GM18519 (cell line): ENCODE measurements around the gene CCDC9B.
A peak's percentile ranks its signal among the peaks of the same experiment; 100 is the strongest.

Experiments used
- ATAC-seq: cut with Tn5 transposase; IDR thresholded peaks from one replicate; pipeline ENCODE4 v1.9.1; 2021; ENCODE audit warnings: mild to moderate bottlenecking, moderate library complexity; ENCODE audit not compliant: unreplicated experiment, low FRiP score

CCDC9B gene

GRCh38 chr15:40331637-40332036 lies 9.1 kb downstream of the CCDC9B start:
- no peak for ATAC-seq

GRCh38 chr15:40331026-40331425 lies 9.7 kb downstream of the CCDC9B start:
- ATAC-seq = no peak

GRCh38 chr15:40330368-40330836 lies 10.3 kb downstream of the CCDC9B start:
- ATAC-seq = no peak

GRCh38 chr15:40329804-40330203 lies 10.9 kb downstream of the CCDC9B start:
- no peak for ATAC-seq

- no peak for ATAC-seq
Observed at GRCh38 chr15:40328751-40329150, 12.0 kb downstream of the CCDC9B start.

- ATAC-seq = no peak
Observed at GRCh38 chr15:40328176-40328575, 12.6 kb downstream of the CCDC9B start.

GRCh38 chr15:40327457-40327856 lies 13.3 kb downstream of the CCDC9B start:
- no peak for ATAC-seq

- no peak for ATAC-seq
Observed at GRCh38 chr15:40325700-40326099, 15.0 kb downstream of the CCDC9B start.

GRCh38 chr15:40325188-40325587 lies 15.6 kb downstream of the CCDC9B start:
- ATAC-seq = no peak

GRCh38 chr15:40323953-40324937 lies 16.5 kb downstream of the CCDC9B start:
- no peak for ATAC-seq

- ATAC-seq = peak; percentile 83
Observed at GRCh38 chr15:40323239-40323952, 17.3 kb downstream of the CCDC9B start, which contains the start of gene INAFM2. Gene INAFM2 (plus strand): TSS chr15:40323692. CDS start chr15:40324056, 364 bp downstream.

GRCh38 chr15:40322531-40323238 lies 18.1 kb downstream of the CCDC9B start:
- no peak for ATAC-seq

- ATAC-seq = no peak
Observed at GRCh38 chr15:40320931-40321371, 19.8 kb downstream of the CCDC9B start.

- ATAC-seq = no peak
Observed at GRCh38 chr15:40320409-40320808, 20.3 kb downstream of the CCDC9B start.

- no peak for ATAC-seq
Observed at GRCh38 chr15:40317580-40317979, 23.2 kb downstream of the CCDC9B start.

- ATAC-seq = no peak
Observed at GRCh38 chr15:40316931-40317330, 23.8 kb downstream of the CCDC9B start.

- no peak for ATAC-seq
Observed at GRCh38 chr15:40314723-40315276, 25.9 kb downstream of the CCDC9B start.

GRCh38 chr15:40313531-40314398 lies 27.0 kb downstream of the CCDC9B start:
- ATAC-seq = no peak
